Measurements from ENCODE around the gene ABCB8. TPM values are rescaled to one million over a fixed set of nuclear protein-coding genes. Genes with fewer than 3 reads are reported as not detected.
A peak's percentile ranks its signal among the peaks of the same experiment; 100 is the strongest.

Gene ABCB8
- total RNA-seq, 4 donors from 2014 or later: 29.5 to 42.3 (median 31.9) TPM

GRCh38 chr7:151082141-151083070 is 54.2 kb downstream of the ABCB8 start:
- no peak for TF ChIP-seq EP300 (IDR thresholded peaks at IDR 0.05)
- no peak for TF ChIP-seq POLR2AphosphoS5 (IDR thresholded peaks at IDR 0.05)
- TF ChIP-seq POLR2A (IDR thresholded peaks at IDR 0.05): no peak
- no peak for TF ChIP-seq CTCF (IDR thresholded peaks at IDR 0.05)
- 42% methylated on average over 31 of the region's 42 CpGs for WGBS
- H3K27ac ChIP-seq: peak overlapping the region; percentile 91
- H3K9me3 ChIP-seq: no peaks in the 10 kb centered on the region
- peaks cover 4% of the 10 kb centered on the region for H3K36me3 ChIP-seq
- DNase-seq (ENCODE audit: low spot score in 2 of 2): peak in 1 of 2 donors; percentile 74
- peaks cover 73% of the 10 kb centered on the region for H3K4me1 ChIP-seq
- no peaks in the 10 kb centered on the region for H3K27me3 ChIP-seq
- H3K4me3 ChIP-seq: peak overlapping the region; percentile 75

GRCh38 chr7:151083071-151083823 is 55.0 kb downstream of the ABCB8 start, which contains the start of gene TMUB1:
TMUB1 (minus strand) TSS chr7:151083493; CDS start chr7:151082563, 930 bp downstream.
- 2% methylated on average over 22 of the region's 69 CpGs for WGBS
- H3K9me3 ChIP-seq: no peaks in the 10 kb centered on the region
- no peaks in the 10 kb centered on the region for H3K36me3 ChIP-seq
- TF ChIP-seq CTCF (IDR thresholded peaks at IDR 0.05): no peak
- TF ChIP-seq POLR2AphosphoS5 (IDR thresholded peaks at IDR 0.05): no peak
- no peak for TF ChIP-seq EP300 (IDR thresholded peaks at IDR 0.05)
- no peak for TF ChIP-seq POLR2A (IDR thresholded peaks at IDR 0.05)
- peak within 1 kb of the TSS; percentile 91 for H3K27ac ChIP-seq
- peak; percentile 90 to 93 for DNase-seq (ENCODE audit: low spot score in 2 of 2)
- no peaks in the 10 kb centered on the region for H3K27me3 ChIP-seq
- H3K4me1 ChIP-seq: peaks cover 73% of the 10 kb centered on the region
- peak within 1 kb of the TSS; percentile 75 for H3K4me3 ChIP-seq

- H3K4me3 ChIP-seq: peak overlapping the region; percentile 75
- no peaks in the 10 kb centered on the region for H3K36me3 ChIP-seq
Measured at GRCh38 chr7:151083824-151084160, 55.5 kb downstream of the ABCB8 start.

GRCh38 chr7:151085329-151085690 is 57.1 kb downstream of the ABCB8 start:
- H3K9me3 ChIP-seq: no peaks in the 10 kb centered on the region
- DNase-seq (ENCODE audit: low spot score in 2 of 2): peak in 1 of 2 donors; percentile 65
- peaks cover 74% of the 10 kb centered on the region for H3K4me1 ChIP-seq
- no peaks in the 10 kb centered on the region for H3K27me3 ChIP-seq
- TF ChIP-seq CTCF (IDR thresholded peaks at IDR 0.05) (no peak), POLR2AphosphoS5 (IDR thresholded peaks at IDR 0.05) (no peak), EP300 (IDR thresholded peaks at IDR 0.05) (no peak), POLR2A (IDR thresholded peaks at IDR 0.05) (no peak)
- peak overlapping the region; percentile 72 for H3K27ac ChIP-seq
- WGBS: 34% methylated on average over 5 of the region's 5 CpGs
- no peaks in the 10 kb centered on the region for H3K36me3 ChIP-seq
- H3K4me3 ChIP-seq: peak overlapping the region; percentile 62

More at GRCh38 chr7:151083824-151084160, 55.5 kb downstream of the ABCB8 start:
- no peak for DNase-seq (ENCODE audit: low spot score in 2 of 2)
- no peaks in the 10 kb centered on the region for H3K9me3 ChIP-seq
- TF ChIP-seq CTCF (IDR thresholded peaks at IDR 0.05) (no peak), POLR2A (IDR thresholded peaks at IDR 0.05) (no peak), POLR2AphosphoS5 (IDR thresholded peaks at IDR 0.05) (no peak), EP300 (IDR thresholded peaks at IDR 0.05) (no peak)
- H3K4me1 ChIP-seq: peaks cover 73% of the 10 kb centered on the region
- no peak overlapping the region for H3K27ac ChIP-seq
- H3K27me3 ChIP-seq: no peaks in the 10 kb centered on the region
- WGBS: 38% methylated on average over 3 of the region's 3 CpGs
